ENCODE data around the gene EIF4H.

The EIF4H gene

DNA sequence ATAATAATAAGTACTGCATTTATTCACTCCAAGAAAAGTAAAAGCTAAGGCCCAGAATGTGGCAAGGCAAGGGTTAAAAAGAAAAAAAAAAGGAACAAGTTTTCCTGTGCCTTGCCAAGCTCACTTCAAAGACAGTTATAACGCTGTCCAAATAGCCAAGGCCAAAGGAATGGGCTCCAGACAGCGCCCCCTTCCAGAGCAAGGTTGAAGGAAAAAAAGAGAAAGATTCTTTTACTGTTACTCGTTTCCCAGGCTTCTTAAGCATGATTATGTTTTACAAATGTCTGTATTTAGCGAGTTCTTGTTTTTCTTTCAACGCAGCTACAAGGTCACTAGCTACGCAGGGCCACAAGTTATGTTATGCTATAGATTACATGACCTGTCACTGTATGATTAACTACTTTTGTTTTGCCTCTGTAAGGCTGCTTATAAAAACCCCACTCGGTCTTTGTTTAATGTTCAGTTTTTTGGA is 9.1 kb upstream of the EIF4H start:
- peak; percentile 55 for TF ChIP-seq CTCF (IDR thresholded peaks at IDR 0.05)

DNA sequence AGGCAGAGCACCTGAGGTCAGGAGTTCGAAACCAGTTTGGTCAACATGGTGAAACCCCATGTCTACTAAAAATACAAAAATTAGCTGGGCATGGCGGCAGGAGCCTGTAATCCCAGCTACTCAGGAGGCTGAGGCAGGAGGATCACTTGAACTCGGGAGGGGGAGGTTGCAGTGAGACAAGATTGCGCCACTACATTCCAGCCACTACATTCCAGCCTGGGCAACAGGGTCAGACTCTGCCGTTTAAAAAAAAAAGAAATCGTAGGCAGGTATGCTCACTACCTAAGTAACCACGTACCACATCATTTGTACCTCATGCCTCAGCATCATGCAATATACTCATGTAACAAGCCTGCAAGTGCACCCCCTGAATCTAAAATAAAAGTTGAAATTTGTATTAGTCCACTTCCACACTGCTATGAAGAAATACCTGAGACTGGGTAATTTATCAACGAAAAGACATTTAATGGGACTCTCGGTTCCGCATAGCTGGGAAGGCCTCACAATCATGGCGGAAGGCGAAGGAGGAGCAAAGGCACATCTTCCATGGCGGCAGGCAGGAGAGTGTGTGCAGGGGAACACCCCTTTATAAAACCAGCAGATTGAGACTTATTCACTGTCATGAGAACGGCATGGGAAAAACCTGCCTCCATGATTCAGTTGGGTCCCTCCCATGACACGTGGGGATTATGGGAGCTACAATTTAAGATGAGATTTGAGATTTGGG is 8.1 kb upstream of the EIF4H start:
- TF ChIP-seq CTCF (IDR thresholded peaks at IDR 0.05) = no peak

GRCh38 chr7:74173074-74173473 is 1.1 kb upstream of the EIF4H start:
- TF ChIP-seq CTCF (IDR thresholded peaks at IDR 0.05) = no peak

DNA sequence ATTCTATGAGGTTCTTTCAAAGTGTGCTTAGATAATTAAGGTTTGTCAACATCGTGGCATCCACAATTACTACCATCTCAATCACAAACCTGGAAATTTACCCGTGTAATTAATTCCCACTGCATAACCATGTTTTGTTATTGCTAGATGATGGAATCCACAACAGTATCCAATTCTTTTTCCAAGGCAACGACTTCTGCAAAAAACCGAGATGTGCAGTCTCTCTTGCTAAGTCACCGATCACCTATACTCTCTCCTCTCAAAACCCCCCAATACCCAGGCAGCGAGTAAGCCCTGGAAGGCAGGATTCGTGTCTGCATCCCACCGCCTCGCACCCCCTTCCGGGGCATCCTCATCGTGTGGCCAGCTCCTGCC is 678 bp upstream of the EIF4H start:
- TF ChIP-seq CTCF (IDR thresholded peaks at IDR 0.05) = no peak

DNA sequence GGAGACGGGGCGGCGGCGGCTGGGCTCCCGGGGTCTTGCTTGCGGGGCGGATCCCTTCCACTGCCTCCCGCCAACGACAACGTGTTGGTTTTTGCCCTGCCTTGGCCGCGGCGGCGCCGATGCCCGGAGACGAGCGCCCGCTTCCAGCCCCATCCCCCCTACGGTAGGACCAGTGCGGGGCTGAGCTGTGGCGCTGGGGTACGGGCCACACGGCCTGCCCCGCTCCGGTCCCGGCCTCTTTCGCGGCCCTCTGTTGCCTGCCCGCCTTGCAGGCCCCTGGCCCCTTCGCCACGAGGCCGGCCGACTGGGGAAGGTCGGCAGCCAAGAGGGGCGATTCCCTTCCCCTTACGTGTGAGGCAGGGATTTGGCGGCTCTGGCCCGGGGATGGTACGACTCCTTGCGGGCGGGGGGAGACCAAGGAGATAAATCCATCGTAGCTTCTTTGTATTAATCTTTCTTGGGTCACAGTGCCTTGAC is 488 bp downstream of the EIF4H start:
- no peak for TF ChIP-seq CTCF (IDR thresholded peaks at IDR 0.05)

GRCh38 chr7:74175340-74175739 is 1.2 kb downstream of the EIF4H start:
- TF ChIP-seq CTCF (IDR thresholded peaks at IDR 0.05) = no peak

DNA sequence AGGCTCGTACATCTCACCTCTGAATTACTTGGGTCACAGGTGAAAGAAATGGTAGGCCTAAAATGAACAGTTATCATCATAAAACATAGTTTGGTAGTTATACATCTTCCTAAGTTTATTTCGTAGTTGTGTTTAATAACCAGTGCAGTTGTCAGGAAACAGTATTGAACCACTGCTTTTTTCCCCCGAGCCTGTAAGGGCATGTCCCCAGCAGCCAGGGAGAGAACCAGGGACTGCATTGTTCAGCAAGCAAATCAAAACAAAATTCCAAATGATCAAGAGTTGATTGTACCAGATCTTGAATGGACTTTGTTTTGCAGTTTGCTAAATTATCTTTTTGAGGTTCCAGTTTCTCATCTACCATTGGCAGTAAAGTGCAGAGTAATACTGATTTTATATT is 2.4 kb downstream of the EIF4H start:
- TF ChIP-seq CTCF (IDR thresholded peaks at IDR 0.05) = no peak

- no peak for TF ChIP-seq CTCF (IDR thresholded peaks at IDR 0.05)
Measured at GRCh38 chr7:74178632-74179031, 4.5 kb downstream of the EIF4H start.
